Vagina (tissue), 2 donors: Measurements from ENCODE around the gene KCNJ10. TPM values are rescaled to one million over a fixed set of nuclear protein-coding genes. Genes with fewer than 3 reads are reported as not detected.

Experiments
- DNase-seq, 2 donors: peaks; one replicate each; pipeline ENCODE4 v3.0.0-alpha.2; 2017; ENCODE audit errors: extremely low spot score in 2 of 2
- H3K27ac ChIP-seq: fragments of 200-600 bp; sonication (generic); one replicate; pipeline ENCODE4 v1.5.1; 2019
- H3K27me3 ChIP-seq: fragments of 200-600 bp; sonication (generic); one replicate; pipeline ENCODE4 v1.5.1; 2019
- H3K36me3 ChIP-seq, 2 donors: fragments of 200-600 bp; sonication (generic); one replicate each; pipeline ENCODE4 v1.5.1; 2017 to 2019
- H3K4me1 ChIP-seq: fragments of 200-600 bp; sonication (generic); one replicate; pipeline ENCODE4 v1.5.1; 2019
- H3K4me3 ChIP-seq, 2 donors: fragments of 200-600 bp; sonication (generic); 1 replicate in 1 of 2; 2 replicates in 1 of 2; pipeline ENCODE4 v1.5.1; 2016 to 2019
- H3K9me3 ChIP-seq: fragments of 200-600 bp; sonication (generic); one replicate; pipeline ENCODE4 v1.5.1; 2019
- CTCF ChIP-seq, 3 experiments: fragments of 450-650 bp in 2 of 3; fragments of 200-600 bp in 1 of 3; sonication (generic) in 1 of 3; IDR thresholded peaks; one replicate each; pipeline ENCODE4 v1.5.1; 2017 to 2019; ENCODE audit warnings: antibody characterized with exemption in 3 of 3, mild to moderate bottlenecking in 2 of 3, moderate library complexity in 2 of 3
- POLR2A ChIP-seq, 2 donors: fragments of 450-650 bp; IDR thresholded peaks; one replicate each; pipeline ENCODE4 v1.6.1; 2017; ENCODE audit warnings: antibody characterized with exemption in 2 of 2, mild to moderate bottlenecking in 2 of 2, moderate library complexity in 2 of 2
- POLR2AphosphoS5 ChIP-seq, 2 donors: sonication (generic); formaldehyde crosslinking; IDR thresholded peaks; one replicate each; pipeline ENCODE4 v1.9.0; 2017; ENCODE audit warnings: antibody characterized with exemption in 2 of 2, mild to moderate bottlenecking in 2 of 2, low read depth in 1 of 2; ENCODE audit not compliant: insufficient read depth in 1 of 2
- intact Hi-C: fragments of 100-400 bp; cut with DNase I; formaldehyde crosslinking; loops from one replicate; pipeline ENCODE4 v1.15.1; 2023
- total RNA-seq: library from RNA; depleted of rRNA; stranded (reverse); fragments of >200 nt; gene quantifications from one replicate; pipeline ENCODE4 v1.2.3, GENCODE V29; 2016

KCNJ10 gene
- total RNA-seq, 1 donor from 2014 or later: not detected

GRCh38 chr1:160082487-160082886 is 12.5 kb upstream of the KCNJ10 start:
- H3K4me1 ChIP-seq: peaks cover 7% of the 10 kb centered on the region
- TF ChIP-seq POLR2A (IDR thresholded peaks at IDR 0.05) (no peak), CTCF (IDR thresholded peaks at IDR 0.05) (no peak), POLR2AphosphoS5 (IDR thresholded peaks at IDR 0.05; ENCODE audit: insufficient read depth in 1 of 2, low read depth in 1 of 2) (no peak)
- H3K27me3 ChIP-seq: peaks cover 5% of the 10 kb centered on the region
- H3K36me3 ChIP-seq: no peaks in the 10 kb centered on the region
- H3K27ac ChIP-seq: no peak overlapping the region
- intact Hi-C loops: no loop called here
- no peaks in the 10 kb centered on the region for H3K9me3 ChIP-seq
- DNase-seq: no peak
- H3K4me3 ChIP-seq: no peak overlapping the region

GRCh38 chr1:160081261-160081936 is 11.4 kb upstream of the KCNJ10 start, which contains the start of gene KCNJ9:
KCNJ9 (plus strand) TSS chr1:160081538; CDS start chr1:160084031, 2,493 bp downstream.
- Histone ChIP-seq H3K4me1 (peaks cover 7% of the 10 kb centered on the region), H3K36me3 (no peaks in the 10 kb centered on the region), H3K27me3 (peaks cover 5% of the 10 kb centered on the region), H3K4me3 (no peak within 1 kb of the TSS), H3K27ac (no peak within 1 kb of the TSS), H3K9me3 (no peaks in the 10 kb centered on the region)
- no peak for TF ChIP-seq POLR2A (IDR thresholded peaks at IDR 0.05)
- TF ChIP-seq CTCF (IDR thresholded peaks at IDR 0.05): no peak
- TF ChIP-seq POLR2AphosphoS5 (IDR thresholded peaks at IDR 0.05; ENCODE audit: insufficient read depth in 1 of 2, low read depth in 1 of 2): no peak
- no peak for DNase-seq
- intact Hi-C loops: no loop called here

- Histone ChIP-seq H3K4me3 (no peak overlapping the region), H3K9me3 (no peaks in the 10 kb centered on the region), H3K27ac (no peak overlapping the region), H3K27me3 (peaks cover 5% of the 10 kb centered on the region), H3K4me1 (peaks cover 7% of the 10 kb centered on the region), H3K36me3 (no peaks in the 10 kb centered on the region)
- no peak for TF ChIP-seq POLR2A (IDR thresholded peaks at IDR 0.05)
- TF ChIP-seq POLR2AphosphoS5 (IDR thresholded peaks at IDR 0.05; ENCODE audit: insufficient read depth in 1 of 2, low read depth in 1 of 2): no peak
- no peak for TF ChIP-seq CTCF (IDR thresholded peaks at IDR 0.05)
- DNase-seq: no peak
- intact Hi-C loops: no loop called here
These were observed 10.6 kb upstream of the KCNJ10 start for GRCh38 chr1:160080381-160081100.

- no peaks in the 10 kb centered on the region for H3K36me3 ChIP-seq
- H3K9me3 ChIP-seq: no peaks in the 10 kb centered on the region
- H3K27ac ChIP-seq: no peak overlapping the region
- intact Hi-C loops: no loop called here
- no peak for TF ChIP-seq CTCF (IDR thresholded peaks at IDR 0.05)
- TF ChIP-seq POLR2A (IDR thresholded peaks at IDR 0.05): no peak
- TF ChIP-seq POLR2AphosphoS5 (IDR thresholded peaks at IDR 0.05; ENCODE audit: insufficient read depth in 1 of 2, low read depth in 1 of 2): no peak
- H3K27me3 ChIP-seq: peaks cover 5% of the 10 kb centered on the region
- no peak overlapping the region for H3K4me3 ChIP-seq
- no peak for DNase-seq
- peaks cover 7% of the 10 kb centered on the region for H3K4me1 ChIP-seq
These were observed 9.5 kb upstream of the KCNJ10 start for GRCh38 chr1:160079448-160079847.
